Measurements from ENCODE around the gene KLF11. TPM values are rescaled to one million over a fixed set of nuclear protein-coding genes. Genes with fewer than 3 reads are reported as not detected.

KLF11 gene
- total RNA-seq, 2 experiments from 2014 or later, result 5.6 to 6.1 TPM

DNA sequence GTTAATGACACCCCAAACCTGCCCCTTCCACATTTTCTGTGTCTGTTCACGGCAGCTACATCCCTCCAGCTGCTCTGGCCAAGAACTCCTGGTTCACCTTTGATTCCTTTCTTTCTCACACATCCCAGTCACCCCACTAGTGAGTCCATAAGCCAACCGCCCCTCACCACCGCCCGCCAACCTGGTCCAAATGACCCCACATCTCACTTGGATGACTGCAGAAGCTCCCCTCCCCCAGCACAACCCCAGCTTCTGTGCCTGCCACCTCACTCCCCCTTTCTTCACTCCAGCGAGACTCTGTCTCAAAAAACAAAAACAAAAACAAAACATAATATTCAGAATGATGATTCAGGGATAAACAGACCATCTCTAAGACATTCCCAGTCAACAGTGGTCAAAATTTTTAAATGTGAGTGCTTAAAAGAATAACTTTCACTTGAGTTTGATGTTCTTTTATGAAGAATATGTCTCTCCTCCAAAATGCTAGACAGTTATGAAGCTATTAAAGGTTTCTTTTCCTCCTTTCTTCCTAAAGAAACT lies 33.7 kb downstream of the KLF11 start:
- peaks cover 13% of the 10 kb centered on the region for H3K4me1 Mint-ChIP-seq (ENCODE audit: low read depth)
- H3K27me3 Mint-ChIP-seq, result peaks cover 62% of the 10 kb centered on the region
- intact Hi-C loops (cut with micrococcal nuclease), result no loop called here
- no peak for DNase-seq
- H3K27ac Mint-ChIP-seq, result no peak overlapping the region
- ChIA-PET POLR2A (no interaction called here), CTCF (interaction anchor here (0.9 to 3.7 kb wide), 5 partner anchors 20 to 358 kb away, joined by 3 to 26 read pairs (median 6); no protein-coding TSS in a partner anchor)
- H3K36me3 Mint-ChIP-seq, result no peaks in the 10 kb centered on the region
- no peak overlapping the region for H3K4me3 Mint-ChIP-seq
- H3K9me3 Mint-ChIP-seq, result no peaks in the 10 kb centered on the region

DNA sequence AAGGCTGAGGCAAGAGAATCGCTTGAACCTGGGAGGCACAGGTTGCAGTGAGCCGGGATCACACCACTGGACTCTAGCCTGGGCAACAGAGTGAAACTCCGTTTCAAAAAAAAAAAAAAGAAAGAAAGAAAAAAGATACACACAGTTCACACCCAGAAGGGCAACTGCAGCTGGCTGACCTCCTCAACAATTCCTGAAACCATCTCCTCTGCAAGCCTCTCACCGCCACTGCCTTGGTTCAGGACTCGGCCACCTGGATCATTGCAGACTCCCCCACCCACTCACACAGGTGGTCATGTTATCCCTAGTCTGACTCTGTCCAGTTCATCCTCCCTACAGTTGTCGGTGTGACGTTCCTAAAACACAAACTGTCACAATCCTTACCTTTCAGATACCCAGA lies 34.7 kb downstream of the KLF11 start:
- intact Hi-C loops (cut with micrococcal nuclease), result no loop called here
- ChIA-PET POLR2A (no interaction called here), CTCF (interaction anchor here (0.8 to 3.7 kb wide), 2 partner anchors 19 to 330 kb away, joined by 3 to 26 read pairs; no protein-coding TSS in a partner anchor)
- DNase-seq, result no peak
- no peak overlapping the region for H3K27ac Mint-ChIP-seq
- no peaks in the 10 kb centered on the region for H3K9me3 Mint-ChIP-seq
- H3K4me1 Mint-ChIP-seq (ENCODE audit: low read depth), result peaks cover 10% of the 10 kb centered on the region
- H3K4me3 Mint-ChIP-seq, result no peak overlapping the region
- H3K36me3 Mint-ChIP-seq, result no peaks in the 10 kb centered on the region
- H3K27me3 Mint-ChIP-seq, result peaks cover 67% of the 10 kb centered on the region

DNA sequence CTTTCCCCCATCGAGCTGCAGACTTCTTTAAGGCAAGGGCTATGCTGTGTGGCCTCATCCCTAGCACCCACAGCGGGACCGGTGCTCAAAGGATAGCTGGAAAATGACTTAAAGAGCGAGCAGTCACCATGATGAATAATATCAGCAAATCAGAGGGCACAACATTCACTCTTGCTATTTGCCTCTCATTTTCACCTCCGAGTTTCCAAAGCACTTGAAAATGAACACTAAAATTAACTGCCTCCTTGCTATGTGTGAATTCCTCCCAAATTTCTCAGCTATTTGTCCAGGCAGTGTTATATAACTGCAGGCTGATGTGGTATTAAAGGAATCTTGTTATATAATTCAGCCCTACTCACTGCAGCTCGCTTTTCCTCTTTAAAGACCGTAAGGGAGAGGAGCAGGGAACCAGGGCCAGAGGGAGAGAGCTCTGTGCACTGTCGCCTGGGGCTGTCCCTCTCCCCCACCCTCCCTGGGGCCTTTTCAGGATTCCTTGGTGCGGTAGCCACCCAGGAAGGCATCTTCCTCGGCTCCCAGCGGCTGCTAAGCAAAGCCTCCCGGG lies 35.4 kb downstream of the KLF11 start:
- no peak overlapping the region for H3K27ac Mint-ChIP-seq
- DNase-seq, result no peak
- CTCF ChIA-PET, result interaction anchor here (0.7 to 1.6 kb wide), 7 partner anchors 13 to 357 kb away, joined by 3 to 13 read pairs (median 4); no protein-coding TSS in a partner anchor
- POLR2A ChIA-PET, result no interaction called here
- intact Hi-C loops (cut with micrococcal nuclease), result no loop called here
- H3K4me3 Mint-ChIP-seq, result peak overlapping the region; percentile 2
- H3K36me3 Mint-ChIP-seq, result no peaks in the 10 kb centered on the region
- H3K4me1 Mint-ChIP-seq (ENCODE audit: low read depth), result peaks cover 13% of the 10 kb centered on the region
- peaks cover 72% of the 10 kb centered on the region for H3K27me3 Mint-ChIP-seq
- H3K9me3 Mint-ChIP-seq, result no peaks in the 10 kb centered on the region

DNA sequence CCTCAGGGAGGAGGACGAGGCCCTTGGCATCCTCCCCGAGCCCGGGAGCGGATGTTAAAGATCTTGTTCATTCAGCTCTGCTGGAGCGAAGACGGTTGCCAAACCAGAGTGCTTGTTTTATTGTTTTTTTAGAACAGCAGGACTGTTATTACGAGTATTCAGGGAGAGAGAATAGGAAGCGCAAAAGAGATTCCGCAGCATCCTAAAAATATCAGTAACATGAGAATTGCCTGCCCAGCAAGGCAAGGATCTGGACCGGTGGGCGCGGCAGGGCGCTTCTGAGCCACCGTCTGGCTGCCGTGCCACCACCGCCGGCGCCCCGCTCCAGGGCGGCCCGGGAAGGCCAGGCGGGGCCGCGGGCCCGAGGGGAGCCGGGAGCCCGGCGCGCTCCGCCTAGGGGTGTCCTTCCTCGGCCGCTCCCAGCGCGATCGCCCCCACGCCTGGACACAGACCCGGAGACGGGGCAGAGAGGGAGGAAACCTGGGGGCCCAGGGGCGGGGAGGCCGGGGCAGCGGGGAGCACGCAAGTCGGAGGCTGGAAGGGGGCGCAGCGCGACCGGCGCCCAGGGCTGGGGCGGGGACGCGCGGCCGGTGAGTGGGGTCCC lies 36.0 kb downstream of the KLF11 start:
- intact Hi-C loops (cut with micrococcal nuclease), result no loop called here
- H3K4me1 Mint-ChIP-seq (ENCODE audit: low read depth), result peaks cover 14% of the 10 kb centered on the region
- H3K27me3 Mint-ChIP-seq, result peaks cover 71% of the 10 kb centered on the region
- ChIA-PET POLR2A (no interaction called here), CTCF (interaction anchor here (0.8 to 1.6 kb wide), 6 partner anchors 12 to 356 kb away, joined by 3 to 13 read pairs (median 5); no protein-coding TSS in a partner anchor)
- no peaks in the 10 kb centered on the region for H3K36me3 Mint-ChIP-seq
- H3K9me3 Mint-ChIP-seq, result no peaks in the 10 kb centered on the region
- no peak for DNase-seq
- H3K4me3 Mint-ChIP-seq, result peak overlapping the region; percentile 60
- H3K27ac Mint-ChIP-seq, result no peak overlapping the region

DNA sequence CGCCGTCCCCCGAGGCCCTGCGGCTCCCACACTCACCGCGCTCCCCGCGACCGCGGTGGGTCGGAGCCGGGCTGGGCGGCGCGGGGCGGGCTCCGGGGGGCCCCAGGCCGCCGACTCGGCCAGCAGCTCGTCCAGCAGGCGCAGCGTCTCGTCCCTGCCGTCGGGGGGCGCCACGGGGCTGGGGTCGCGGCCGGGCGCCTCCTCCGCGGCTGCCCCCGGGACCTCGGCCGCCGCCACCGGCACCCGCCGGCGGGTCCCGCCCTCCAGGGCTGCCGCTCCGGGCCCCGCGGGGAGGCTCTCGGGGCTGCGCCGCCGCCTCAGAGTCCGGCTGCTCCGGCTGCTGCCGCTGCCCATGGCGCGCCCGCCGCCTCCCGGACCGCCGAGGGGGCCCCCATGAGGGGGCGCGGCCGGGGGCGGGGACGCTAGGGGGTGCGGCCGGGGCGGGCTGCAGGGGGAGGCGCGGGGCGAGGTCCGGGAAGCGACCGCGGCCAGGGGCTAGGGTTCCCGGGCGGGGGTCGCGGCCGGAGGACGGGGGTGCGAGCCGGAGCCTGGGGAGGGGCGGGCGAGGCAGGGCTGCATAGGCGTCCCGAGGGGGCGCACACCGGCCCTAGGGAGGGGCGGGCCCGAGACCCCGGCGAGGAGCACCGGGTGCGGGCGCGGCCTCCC lies 36.7 kb downstream of the KLF11 start, which contains the start of gene CYS1:
CYS1 (minus strand) TSS at position 542 of the 666 bp plus-strand sequence; CDS start at position 354, 188 bp downstream.
- POLR2A ChIA-PET, result no interaction called here
- Mint-ChIP-seq H3K4me3 (peak within 1 kb of the TSS; percentile 60), H3K36me3 (no peaks in the 10 kb centered on the region), H3K9me3 (no peaks in the 10 kb centered on the region), H3K4me1 (ENCODE audit: low read depth) (peaks cover 16% of the 10 kb centered on the region), H3K27ac (no peak within 1 kb of the TSS), H3K27me3 (peaks cover 75% of the 10 kb centered on the region)
- intact Hi-C loops (cut with micrococcal nuclease), result no loop called here
- CTCF ChIA-PET, result interaction anchor here (0.8 to 1.8 kb wide), 4 partner anchors 8 to 355 kb away, joined by 4 to 13 read pairs (median 7); no protein-coding TSS in a partner anchor
- peak; percentile 30 for DNase-seq

DNA sequence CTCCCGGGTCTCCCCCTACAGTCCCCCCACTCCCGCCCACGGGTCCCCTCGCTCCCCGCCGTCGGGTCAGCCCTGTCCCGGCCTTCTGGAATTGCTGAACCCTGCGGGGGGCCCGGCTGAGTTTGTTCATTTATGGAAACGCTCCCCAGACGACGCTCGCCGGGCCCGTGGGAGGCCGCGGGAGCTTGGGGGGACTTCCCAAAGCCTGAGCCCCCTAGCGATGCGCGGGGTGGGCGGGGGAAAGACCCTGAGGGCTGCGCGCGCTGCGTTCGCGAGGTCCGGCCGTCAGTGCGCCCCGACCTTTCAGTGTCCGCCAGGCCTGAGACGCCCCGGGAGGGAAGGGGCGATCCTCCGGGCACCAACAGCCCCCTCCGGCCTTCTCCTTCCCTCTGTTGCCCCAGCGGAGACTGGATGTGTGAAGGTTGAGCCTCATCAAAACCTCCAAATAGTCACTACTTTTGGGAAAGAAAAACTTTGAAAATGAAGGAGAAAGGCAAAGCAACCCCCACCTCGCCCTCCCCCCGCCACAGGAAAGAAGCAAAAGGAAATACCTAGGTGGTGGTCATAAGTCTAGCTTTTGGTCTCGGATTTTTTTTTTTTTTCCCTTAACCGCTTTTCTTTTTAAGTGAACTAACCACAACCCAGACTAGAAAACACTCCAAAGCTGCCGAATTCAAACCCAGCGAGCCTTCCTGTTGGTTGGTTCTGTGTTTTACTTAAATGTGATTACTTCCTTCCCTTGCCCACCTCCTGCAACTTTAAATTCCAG lies 37.4 kb downstream of the KLF11 start:
- POLR2A ChIA-PET, result no interaction called here
- CTCF ChIA-PET, result interaction anchor here (0.7 to 1.8 kb wide), 2 partner anchors 8 to 64 kb away, joined by 3 to 9 read pairs; no protein-coding TSS in a partner anchor
- no peak overlapping the region for H3K27ac Mint-ChIP-seq
- intact Hi-C loops (cut with micrococcal nuclease), result no loop called here
- no peaks in the 10 kb centered on the region for H3K9me3 Mint-ChIP-seq
- peaks cover 76% of the 10 kb centered on the region for H3K27me3 Mint-ChIP-seq
- peak; percentile 35 for DNase-seq
- H3K4me3 Mint-ChIP-seq, result peak overlapping the region; percentile 49
- peaks cover 16% of the 10 kb centered on the region for H3K4me1 Mint-ChIP-seq (ENCODE audit: low read depth)
- H3K36me3 Mint-ChIP-seq, result no peaks in the 10 kb centered on the region

DNA sequence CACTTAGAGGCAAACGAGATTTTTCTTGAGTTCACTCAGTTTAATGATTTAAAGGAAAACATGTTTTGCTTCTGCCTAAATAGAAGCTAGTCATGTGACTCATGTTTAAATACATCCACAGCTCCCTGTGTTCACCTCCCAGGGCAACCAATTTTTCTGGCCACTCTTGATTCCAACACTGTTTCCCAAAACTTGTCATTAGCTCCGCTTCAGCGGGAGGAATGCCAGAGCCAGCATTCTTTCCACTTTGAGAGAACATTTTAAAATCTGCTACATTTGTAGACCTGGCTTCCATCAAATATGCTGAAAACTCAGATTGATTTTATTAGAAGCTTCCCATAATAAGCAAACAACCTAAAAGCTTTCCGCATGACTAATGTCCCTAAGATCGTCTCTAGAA lies 39.7 kb downstream of the KLF11 start:
- CTCF ChIA-PET, result interaction anchor here (0.8 to 1.9 kb wide), 6 partner anchors 10 to 352 kb away, joined by 3 to 25 read pairs (median 4); no protein-coding TSS in a partner anchor
- Mint-ChIP-seq H3K27me3 (peaks cover 69% of the 10 kb centered on the region), H3K4me3 (no peak overlapping the region), H3K36me3 (no peaks in the 10 kb centered on the region), H3K27ac (no peak overlapping the region), H3K4me1 (ENCODE audit: low read depth) (peaks cover 16% of the 10 kb centered on the region), H3K9me3 (no peaks in the 10 kb centered on the region)
- POLR2A ChIA-PET, result interaction anchor here (0.7 kb wide), 1 partner anchor 157 kb away, joined by 3 read pairs; no protein-coding TSS in a partner anchor
- intact Hi-C loops (cut with micrococcal nuclease), result no loop called here
- DNase-seq, result no peak

DNA sequence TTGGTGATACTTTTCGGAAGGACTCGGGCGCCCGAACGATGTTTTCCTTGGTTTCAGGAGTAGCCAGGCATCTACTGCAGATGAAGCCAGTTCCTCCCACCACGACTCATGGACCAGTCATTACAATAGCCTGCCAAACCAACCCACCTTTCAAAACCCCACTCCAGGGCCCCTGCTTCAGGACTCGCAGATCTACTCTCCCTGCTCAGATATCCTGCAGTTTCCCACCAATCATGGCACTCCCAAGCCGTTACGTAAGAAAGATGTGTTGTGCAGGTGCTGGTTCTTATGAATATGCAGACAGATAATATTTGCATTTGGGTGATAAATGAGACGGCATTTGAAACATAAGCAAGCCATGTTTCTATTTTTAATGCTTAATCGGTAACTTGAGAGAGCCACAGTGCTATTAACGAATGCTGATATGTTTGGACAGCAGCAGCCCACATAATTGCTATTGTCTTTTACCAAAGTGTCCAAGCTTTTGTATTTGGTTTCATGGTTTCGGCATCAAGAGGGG lies 40.4 kb downstream of the KLF11 start:
- H3K27ac Mint-ChIP-seq, result no peak overlapping the region
- no peak overlapping the region for H3K4me3 Mint-ChIP-seq
- H3K36me3 Mint-ChIP-seq, result no peaks in the 10 kb centered on the region
- intact Hi-C loops (cut with micrococcal nuclease), result no loop called here
- H3K9me3 Mint-ChIP-seq, result no peaks in the 10 kb centered on the region
- CTCF ChIA-PET, result interaction anchor here (1.1 to 1.9 kb wide), 3 partner anchors 10 to 325 kb away, joined by 4 to 25 read pairs (median 5); no protein-coding TSS in a partner anchor
- no peak for DNase-seq
- H3K4me1 Mint-ChIP-seq (ENCODE audit: low read depth), result peaks cover 16% of the 10 kb centered on the region
- H3K27me3 Mint-ChIP-seq, result peaks cover 62% of the 10 kb centered on the region
- POLR2A ChIA-PET, result no interaction called here

DNA sequence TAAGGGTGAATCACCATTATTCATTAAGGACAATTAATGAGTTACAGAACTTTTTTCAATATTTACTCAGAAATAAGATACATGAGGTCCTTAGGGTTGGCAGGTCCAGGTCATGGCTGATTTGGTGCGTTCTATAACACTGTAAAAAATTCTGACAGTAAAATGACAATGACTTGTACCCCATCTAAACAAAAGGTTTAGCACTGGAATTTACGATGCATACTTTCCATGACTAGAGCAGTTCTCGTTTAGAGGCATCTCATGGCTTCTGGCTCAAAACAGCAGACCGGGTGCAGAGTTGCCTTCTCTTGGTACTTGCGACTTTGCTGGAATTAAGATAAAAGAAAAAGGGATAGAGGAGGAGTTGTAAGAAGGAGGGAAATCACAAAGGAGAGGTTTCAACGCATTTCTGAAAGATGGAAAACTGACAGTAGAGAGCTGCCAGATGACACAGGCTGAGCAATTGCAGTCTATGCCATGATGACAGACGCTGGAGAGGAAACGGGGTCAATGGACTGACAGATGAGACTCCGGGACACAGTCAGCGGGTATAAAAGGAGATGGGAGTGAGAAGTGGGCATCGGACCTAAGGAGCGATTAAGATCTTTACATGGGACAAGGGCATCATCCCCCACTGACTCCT lies 41.0 kb downstream of the KLF11 start:
- H3K27me3 Mint-ChIP-seq, result peaks cover 59% of the 10 kb centered on the region
- intact Hi-C loops (cut with micrococcal nuclease), result no loop called here
- H3K36me3 Mint-ChIP-seq, result no peaks in the 10 kb centered on the region
- ChIA-PET POLR2A (no interaction called here), CTCF (interaction anchor here (1.3 to 2.3 kb wide), 4 partner anchors 8 to 100 kb away, joined by 3 to 22 read pairs (median 11); no protein-coding TSS in a partner anchor)
- H3K4me3 Mint-ChIP-seq, result no peak overlapping the region
- peaks cover 13% of the 10 kb centered on the region for H3K4me1 Mint-ChIP-seq (ENCODE audit: low read depth)
- H3K9me3 Mint-ChIP-seq, result no peaks in the 10 kb centered on the region
- no peak overlapping the region for H3K27ac Mint-ChIP-seq
- no peak for DNase-seq

DNA sequence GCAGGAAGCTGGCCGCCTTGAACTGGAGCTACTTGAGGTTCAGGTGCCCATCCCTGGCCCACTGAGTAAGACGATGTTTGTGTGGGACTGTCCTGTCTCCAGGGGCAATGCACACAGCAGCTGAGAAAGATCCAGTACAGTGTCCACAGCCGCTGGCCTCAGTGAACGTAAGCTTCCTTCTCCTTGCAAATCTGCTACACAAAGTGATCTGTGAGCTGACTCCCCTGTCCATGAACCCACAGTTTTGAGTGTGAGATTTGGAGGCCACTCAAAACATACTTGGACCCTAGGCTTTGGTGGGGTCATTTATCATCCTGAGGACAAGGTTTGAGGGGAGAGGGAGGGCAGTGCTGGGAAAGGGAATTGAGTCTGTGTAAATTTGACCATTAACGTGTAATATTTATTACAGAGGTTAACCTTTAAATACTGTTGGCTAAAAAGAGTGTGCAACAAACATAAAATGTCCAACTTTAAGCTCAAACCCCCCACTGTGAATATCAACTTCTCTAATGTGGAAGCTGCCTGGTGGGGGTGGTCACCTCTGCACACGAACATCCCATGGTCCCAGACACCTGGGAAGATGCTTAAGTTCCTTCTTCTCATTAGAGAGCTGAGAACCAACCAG lies 41.8 kb downstream of the KLF11 start:
- H3K9me3 Mint-ChIP-seq, result no peaks in the 10 kb centered on the region
- H3K36me3 Mint-ChIP-seq, result no peaks in the 10 kb centered on the region
- peaks cover 13% of the 10 kb centered on the region for H3K4me1 Mint-ChIP-seq (ENCODE audit: low read depth)
- peaks cover 67% of the 10 kb centered on the region for H3K27me3 Mint-ChIP-seq
- ChIA-PET CTCF (interaction anchor here (1.0 to 2.3 kb wide), 7 partner anchors 9 to 101 kb away, joined by 3 to 22 read pairs (median 4); no protein-coding TSS in a partner anchor), POLR2A (no interaction called here)
- intact Hi-C loops (cut with micrococcal nuclease), result no loop called here
- DNase-seq, result no peak
- no peak overlapping the region for H3K27ac Mint-ChIP-seq
- no peak overlapping the region for H3K4me3 Mint-ChIP-seq

All from activated CD4-positive, alpha-beta memory T cell treated with anti-CD3 and anti-CD28 coated beads for 36 hours (primary cell).